K562 (cell line): ENCODE results near the gene BCAN. TPM values are rescaled to one million over a fixed set of nuclear protein-coding genes. Genes with fewer than 3 reads are reported as not detected.
A peak's percentile ranks its signal among the peaks of the same experiment; 100 is the strongest.

Experiments
- ATF3 ChIP-seq, 2 experiments: fragments of 450-650 bp in 1 of 2; sonication (generic) in 1 of 2; formaldehyde crosslinking in 1 of 2; IDR thresholded peaks in 1 of 2; conservative IDR thresholded peaks in 1 of 2; 2 replicates each; pipeline versions ENCODE4 v1.6.1 to v1.8.1; 2016 to 2023; ENCODE audit warnings: mild to moderate bottlenecking in 2 of 2, moderate library complexity in 2 of 2, inconsistent platforms in 1 of 2, missing genetic modification reagents in 1 of 2
- HIVEP1 ChIP-seq: fragments of 250-450 bp; sonication (Bioruptor Pico); IDR thresholded peaks from 2 replicates; pipeline ENCODE4 v1.4.0; 2020; ENCODE audit warnings: mild to moderate bottlenecking
- HMGN3 ChIP-seq: IDR thresholded peaks from 2 replicates; pipeline ENCODE4 v1.6.1; 2011; ENCODE audit warnings: borderline replicate concordance, low read depth, mild to moderate bottlenecking, mixed read lengths, low read length; ENCODE audit not compliant: insufficient read length; ENCODE audit errors: extremely low read depth
- MED1 ChIP-seq: sonication (generic); formaldehyde crosslinking; IDR thresholded peaks from 2 replicates; pipeline ENCODE4 v1.8.1; 2023; ENCODE audit warnings: missing genetic modification reagents, borderline replicate concordance
- MLLT1 ChIP-seq, 2 experiments: fragments of 450-650 bp; IDR thresholded peaks; 2 replicates each; pipeline ENCODE4 v1.6.1; 2016
- PKNOX1 ChIP-seq: fragments of 450-650 bp; IDR thresholded peaks from 2 replicates; pipeline ENCODE4 v1.6.1; 2016
- POLR2H ChIP-seq: IDR thresholded peaks from 2 replicates; pipeline ENCODE4 v1.6.1; 2016; ENCODE audit warnings: missing genetic modification characterization, low read depth, mild to moderate bottlenecking, control low read depth, missing compliant biosample characterization, moderate library complexity
- PRDM10 ChIP-seq: fragments of 450-650 bp; IDR thresholded peaks from 2 replicates; pipeline ENCODE4 v1.6.1; 2018; ENCODE audit not compliant: partially characterized antibody
- PTBP1 ChIP-seq: fragments of 200-400 bp; formaldehyde crosslinking; IDR thresholded peaks from 2 replicates; pipeline ENCODE4 v1.6.1; 2017; ENCODE audit warnings: low read depth, low read length
- THRB ChIP-seq: fragments of 450-650 bp; formaldehyde crosslinking; conservative IDR thresholded peaks from 2 replicates; pipeline ENCODE4 v1.4.0; 2022; ENCODE audit warnings: mild to moderate bottlenecking, missing genetic modification characterization
- TSHZ1 ChIP-seq: fragments of 250-450 bp; sonication (Bioruptor Pico); IDR thresholded peaks from 2 replicates; pipeline ENCODE4 v1.4.0; 2020; ENCODE audit warnings: mild to moderate bottlenecking, moderate library complexity
- ZNF197 ChIP-seq: fragments of 200-800 bp; sonication (Bioruptor generic); IDR thresholded peaks from 2 replicates; pipeline ENCODE4 v1.6.1; 2016; ENCODE audit warnings: low read depth, missing genetic modification characterization, missing compliant biosample characterization
- polyA plus RNA-seq, 8 experiments: library from polyadenylated mRNA; depleted of rRNA in 4 of 8; stranded (reverse) in 5 of 8; unstranded in 3 of 8; fragments of >200 nt; fragmentation: Nextera tagmentation in 2 of 8; fragmentation: Illumina TruSeq in 1 of 8; extraction: Ambion mirVana in 2 of 8; extraction: Trizol in 1 of 8; gene quantifications; 2 replicates each; pipeline versions ENCODE4 v1.2.1 to v1.2.3, GENCODE V29; 2011 to 2014; ENCODE audit warnings: inconsistent platforms in 1 of 8, missing spikeins in 1 of 8
- total RNA-seq, 7 experiments: library from RNA; depleted of rRNA in 6 of 7; stranded (reverse); fragments of >200 nt in 6 of 7; fragmentation: Illumina TruSeq in 2 of 7; extraction: Trizol in 2 of 7; gene quantifications; 2 replicates each; pipeline versions ENCODE4 v1.2.1 to v1.2.3, GENCODE V29; 2011 to 2021; ENCODE audit warnings: low replicate concordance in 1 of 7

Gene BCAN
- total and polyA plus RNA-seq, 9 of the 15 experiments (the other 6 are each of a cell fraction or from before 2014, with no cell fraction given): 0.04 to 0.33 (median 0.14) TPM; not detected in 5

GRCh38 chr1:156601122-156601830 lies 40.6 kb upstream of the BCAN start, which contains the start of gene GPATCH4 (continued):
- TF ChIP-seq PTBP1 (no peak), ATF3 (IDR thresholded peaks at IDR 0.05) (no peak), ATF3 (CRISPR knock-in tag; conservative IDR thresholded peaks at IDR 0.05) (0 out of 2 replicates have a peak, but pooled peaks have one; percentile 54), TSHZ1 (CRISPR knock-in tag) (no peak), HMGN3 (no peak), MLLT1 (IDR thresholded peaks at IDR 0.05) (no peak), ZNF197 (CRISPR knock-in tag) (no peak), PRDM10 (peak; percentile 77), THRB (CRISPR knock-in tag) (no peak), MED1 (CRISPR knock-in tag) (no peak), HIVEP1 (CRISPR knock-in tag) (no peak), POLR2H (tag) (no peak; the same call in 1 of the 2 replicates), PKNOX1 (no peak)
